Ovary (tissue), 9 donors: ENCODE measurements around the gene BICDL1. TPM values are rescaled to one million over a fixed set of nuclear protein-coding genes. Genes with fewer than 3 reads are reported as not detected.
"Not testable (repeated sequence)": the region's sequence is repeated elsewhere in the genome, so short reads cannot be mapped to it uniquely, and the experiment has no call there.

Source experiments
- DNase-seq, 5 donors: peaks; one replicate each; pipeline ENCODE4 v3.0.0-alpha.2; 2019 to 2020
- H3K27ac ChIP-seq, 2 donors: fragments of 200-600 bp; one replicate each; pipeline versions ENCODE4 v1.5.1 to v1.8.0; 2019 to 2022
- H3K27me3 ChIP-seq: fragments of 200-600 bp; one replicate; pipeline ENCODE4 v1.8.0; 2022
- H3K36me3 ChIP-seq: fragments of 200-600 bp; sonication (generic); one replicate; pipeline ENCODE4 v1.5.1; 2019
- H3K4me1 ChIP-seq: one replicate; pipeline ENCODE4 v1.8.1; 2013; ENCODE audit warnings: mild to moderate bottlenecking, moderate library complexity; ENCODE audit not compliant: insufficient read depth
- H3K4me3 ChIP-seq: fragments of 200-600 bp; sonication (generic); one replicate; pipeline ENCODE4 v1.5.1; 2017
- H3K9me3 ChIP-seq, 2 donors: fragments of 200-600 bp in 1 of 2; sonication (generic) in 1 of 2; one replicate each; pipeline versions ENCODE4 v1.5.1 to v1.8.1; 2013 to 2019; ENCODE audit warnings: mild to moderate bottlenecking in 1 of 2, moderate library complexity in 1 of 2
- EP300 ChIP-seq: sonication (generic); formaldehyde crosslinking; IDR thresholded peaks from one replicate; pipeline ENCODE4 v1.6.1; 2017; ENCODE audit warnings: antibody characterized with exemption
- POLR2A ChIP-seq: fragments of 450-650 bp; IDR thresholded peaks from one replicate; pipeline ENCODE4 v1.6.1; 2017; ENCODE audit warnings: antibody characterized with exemption, mild to moderate bottlenecking, moderate library complexity
- WGBS, 3 donors: extraction: QIAGEN DNeasy Blood & Tissue Kit in 1 of 3; methylation state at CpG; one replicate each; pipeline versions ENCODE4 v1.1.5 to v1.1.7; 2013 to 2017; 5-methylcytosine and 5-hydroxymethylcytosine counted together
- intact Hi-C, 4 donors: fragments of 100-400 bp; cut with DNase I; formaldehyde crosslinking; loops; one replicate each; pipeline versions ENCODE4 v1.11.0 to v1.15.1; 2022 to 2023
- polyA plus RNA-seq, 2 donors: library from polyadenylated mRNA; stranded (reverse); fragments of 200-250 nt in 1 of 2; fragments of 350-450 nt in 1 of 2; fragmentation: Illumina TruSeq in 1 of 2; extraction: RNeasy Lipid Tissue Mini Kit (QIAGEN cat#74804) in 1 of 2; gene quantifications; one replicate each; pipeline ENCODE4 v1.2.3, GENCODE V29; 2013 to 2014
- total RNA-seq, 7 donors: library from RNA; depleted of rRNA in 2 of 7; stranded (reverse); fragments of >200 nt in 2 of 7; fragmentation: NEBNext Ultra II Directional in 3 of 7; extraction: Animal tissue kit (Norgen Biotek cat#: 25700) in 3 of 7; gene quantifications; one replicate each; pipeline versions ENCODE4 v1.1.0 to v1.2.4, GENCODE V29; 2016 to 2023
- TF ChIP-seq, protein P1 (sequence below), 3 donors: fragments of 450-650 bp in 2 of 3; fragments of 200-600 bp in 1 of 3; IDR thresholded peaks; one replicate each; pipeline versions ENCODE4 v1.5.1 to v1.8.0; 2016 to 2022; ENCODE audit warnings: antibody characterized with exemption in 3 of 3, mild to moderate bottlenecking in 1 of 3
- donor health status: DM: no; HTN: no; CAD: no; lungs with moderate emphysema.
- donor health status: DM: no; HTN: no; CAD: no.
- donor health status: Bipolar disorder and iron deficiency.
- donor health status: DM: yes; HTN: yes; CAD: no.
- donor health status: DM: no; HTN: no; CAD: no.
- donor health status: DM: yes; HTN: yes; CAD: no.

Gene BICDL1
- total and polyA plus RNA-seq, 9 donors: 0.40 to 147 (median 1.7) TPM

GRCh38 chr12:120007272-120007671 is 18.2 kb downstream of the BICDL1 start:
- H3K27me3 ChIP-seq: no peaks in the 10 kb centered on the region
- no peak overlapping the region for H3K4me3 ChIP-seq
- TF ChIP-seq EP300: no peak
- TF ChIP-seq, protein P1, sequence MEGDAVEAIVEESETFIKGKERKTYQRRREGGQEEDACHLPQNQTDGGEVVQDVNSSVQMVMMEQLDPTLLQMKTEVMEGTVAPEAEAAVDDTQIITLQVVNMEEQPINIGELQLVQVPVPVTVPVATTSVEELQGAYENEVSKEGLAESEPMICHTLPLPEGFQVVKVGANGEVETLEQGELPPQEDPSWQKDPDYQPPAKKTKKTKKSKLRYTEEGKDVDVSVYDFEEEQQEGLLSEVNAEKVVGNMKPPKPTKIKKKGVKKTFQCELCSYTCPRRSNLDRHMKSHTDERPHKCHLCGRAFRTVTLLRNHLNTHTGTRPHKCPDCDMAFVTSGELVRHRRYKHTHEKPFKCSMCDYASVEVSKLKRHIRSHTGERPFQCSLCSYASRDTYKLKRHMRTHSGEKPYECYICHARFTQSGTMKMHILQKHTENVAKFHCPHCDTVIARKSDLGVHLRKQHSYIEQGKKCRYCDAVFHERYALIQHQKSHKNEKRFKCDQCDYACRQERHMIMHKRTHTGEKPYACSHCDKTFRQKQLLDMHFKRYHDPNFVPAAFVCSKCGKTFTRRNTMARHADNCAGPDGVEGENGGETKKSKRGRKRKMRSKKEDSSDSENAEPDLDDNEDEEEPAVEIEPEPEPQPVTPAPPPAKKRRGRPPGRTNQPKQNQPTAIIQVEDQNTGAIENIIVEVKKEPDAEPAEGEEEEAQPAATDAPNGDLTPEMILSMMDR (IDR thresholded peaks at IDR 0.05): no peak
- no peak for TF ChIP-seq POLR2A
- H3K36me3 ChIP-seq: no peaks in the 10 kb centered on the region
- H3K27ac ChIP-seq: no peak overlapping the region
- 45 to 47% (median 46%) methylated on average over 3 of the region's 3 CpGs for WGBS, 3 donors
- no peaks in the 10 kb centered on the region for H3K4me1 ChIP-seq
- intact Hi-C loops: no loop called here
- no peak for DNase-seq
- no peaks in the 10 kb centered on the region for H3K9me3 ChIP-seq

GRCh38 chr12:120010661-120011230 is 21.7 kb downstream of the BICDL1 start:
- H3K9me3 ChIP-seq: no peaks in the 10 kb centered on the region
- no peak for DNase-seq

GRCh38 chr12:120012067-120012621 is 23.1 kb downstream of the BICDL1 start:
- WGBS, 3 donors: 76 to 78% (median 77%) methylated on average over 10 of the region's 10 CpGs
- Histone ChIP-seq H3K9me3 (no peaks in the 10 kb centered on the region), H3K36me3 (no peaks in the 10 kb centered on the region), H3K4me3 (no peak overlapping the region), H3K27ac (no peak overlapping the region), H3K4me1 (no peaks in the 10 kb centered on the region), H3K27me3 (no peaks in the 10 kb centered on the region)
- TF ChIP-seq POLR2A (no peak), EP300 (no peak)
- TF ChIP-seq, protein P1 (IDR thresholded peaks at IDR 0.05): no peak
- intact Hi-C loops: no loop called here
- DNase-seq: no peak

More at GRCh38 chr12:120010661-120011230, 21.7 kb downstream of the BICDL1 start:
- intact Hi-C loops: no loop called here
- 67 to 81% (median 71%) methylated on average over 5 of the region's 5 CpGs for WGBS, 3 donors
- Histone ChIP-seq H3K27ac (no peak overlapping the region), H3K27me3 (no peaks in the 10 kb centered on the region), H3K36me3 (no peaks in the 10 kb centered on the region), H3K4me3 (no peak overlapping the region), H3K4me1 (no peaks in the 10 kb centered on the region)
- no peak for TF ChIP-seq POLR2A
- TF ChIP-seq, protein P1 (IDR thresholded peaks at IDR 0.05): no peak
- no peak for TF ChIP-seq EP300

- H3K27me3 ChIP-seq: no peaks in the 10 kb centered on the region
- no peak for DNase-seq
- no peak overlapping the region for H3K4me3 ChIP-seq
- intact Hi-C loops: no loop called here
- H3K36me3 ChIP-seq: no peaks in the 10 kb centered on the region
- TF ChIP-seq, protein P1 (IDR thresholded peaks at IDR 0.05): no peak
- TF ChIP-seq EP300 (no peak), POLR2A (no peak)
- H3K27ac ChIP-seq: no peak overlapping the region
- 65 to 80% (median 66%) methylated on average over 9 of the region's 9 CpGs for WGBS, 3 donors
- H3K9me3 ChIP-seq: no peaks in the 10 kb centered on the region
- H3K4me1 ChIP-seq: no peaks in the 10 kb centered on the region
Measured at GRCh38 chr12:120013659-120014380, 24.8 kb downstream of the BICDL1 start.

DNA sequence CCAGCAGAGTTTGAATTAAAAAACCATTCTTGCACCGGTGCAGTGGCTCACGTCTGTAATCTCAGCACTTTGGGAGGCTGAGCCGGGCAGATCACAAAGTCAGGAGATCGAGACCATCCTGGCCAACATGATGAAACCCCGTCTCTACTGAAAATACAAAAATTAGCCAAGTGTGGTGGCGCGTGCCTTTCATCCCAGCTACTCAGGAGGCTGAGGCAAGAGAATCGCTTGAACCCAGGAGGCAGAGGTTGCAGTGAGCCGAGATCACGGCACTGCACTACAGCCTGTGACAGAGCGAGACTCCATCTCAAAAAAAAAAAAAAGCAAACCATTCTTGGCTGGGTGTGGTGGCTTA is 25.3 kb downstream of the BICDL1 start:
- DNase-seq, H3K27ac ChIP-seq, intact Hi-C loops, H3K27me3 ChIP-seq, H3K9me3 ChIP-seq, H3K4me3 ChIP-seq, H3K36me3 ChIP-seq, H3K4me1 ChIP-seq: not testable (repeated sequence)
- WGBS, 3 donors: 91 to 94% (median 94%) methylated on average over 11 of the region's 11 CpGs
